ENCODE measurements around the gene FOXP1.
A peak's percentile ranks its signal among the peaks of the same experiment; 100 is the strongest.

Gene FOXP1

GRCh38 chr3:71304684-71305083 is 278.8 kb downstream of the FOXP1 start:
- Histone ChIP-seq H3K4me3 (ENCODE audit: low read length) (peak overlapping the region; percentile 73), H3K36me3 (replicated peaks; ENCODE audit: low read depth, low read length) (no peaks in the 10 kb centered on the region), H3K4me2 (ENCODE audit: low read length) (peak overlapping the region; percentile 91), H3K27me3 (ENCODE audit: low read depth, low read length) (peaks cover 25% of the 10 kb centered on the region), H2AFZ (ENCODE audit: low read depth, low read length) (peak overlapping the region; percentile 52; the same call in 1 of the 2 replicates), H4K20me1 (ENCODE audit: insufficient read depth, low read length) (no peaks in the 10 kb centered on the region), H3K27ac (ENCODE audit: low read length) (no peak overlapping the region), H3K9me3 (ENCODE audit: insufficient read depth, low read length) (no peaks in the 10 kb centered on the region), H3K4me1 (ENCODE audit: low read length) (peaks cover 66% of the 10 kb centered on the region), H3K9ac (ENCODE audit: low read length) (peak overlapping the region; percentile 35), H3K79me2 (ENCODE audit: low read length) (no peaks in the 10 kb centered on the region; the same call in 1 of the 2 replicates)
- TF ChIP-seq EZH2phosphoT487 (IDR thresholded peaks at IDR 0.05; ENCODE audit: low read depth) (no peak), CTCF (IDR thresholded peaks at IDR 0.05; ENCODE audit: low read depth, low read length) (peak; percentile 90)

- Histone ChIP-seq H2AFZ (ENCODE audit: low read depth, low read length) (no peak overlapping the region), H3K79me2 (ENCODE audit: low read length) (no peaks in the 10 kb centered on the region; the same call in 1 of the 2 replicates), H3K9me3 (ENCODE audit: insufficient read depth, low read length) (no peaks in the 10 kb centered on the region), H3K9ac (ENCODE audit: low read length) (peak overlapping the region; percentile 15; the same call in 1 of the 2 replicates), H3K4me2 (ENCODE audit: low read length) (peak overlapping the region; percentile 91), H3K27ac (ENCODE audit: low read length) (no peak overlapping the region), H4K20me1 (ENCODE audit: insufficient read depth, low read length) (no peaks in the 10 kb centered on the region), H3K4me3 (ENCODE audit: low read length) (peak overlapping the region; percentile 16), H3K27me3 (ENCODE audit: low read depth, low read length) (peaks cover 26% of the 10 kb centered on the region), H3K36me3 (replicated peaks; ENCODE audit: low read depth, low read length) (no peaks in the 10 kb centered on the region), H3K4me1 (ENCODE audit: low read length) (peaks cover 68% of the 10 kb centered on the region)
- TF ChIP-seq CTCF (IDR thresholded peaks at IDR 0.05; ENCODE audit: low read depth, low read length), result no peak
- no peak for TF ChIP-seq EZH2phosphoT487 (IDR thresholded peaks at IDR 0.05; ENCODE audit: low read depth)
These were observed 279.3 kb downstream of the FOXP1 start for GRCh38 chr3:71304247-71304646.

- Histone ChIP-seq H3K9me3 (ENCODE audit: insufficient read depth, low read length) (no peaks in the 10 kb centered on the region), H3K9ac (ENCODE audit: low read length) (peak overlapping the region; percentile 15; the same call in 1 of the 2 replicates), H3K4me3 (ENCODE audit: low read length) (peak overlapping the region; percentile 16), H3K27ac (ENCODE audit: low read length) (no peak overlapping the region), H2AFZ (ENCODE audit: low read depth, low read length) (no peak overlapping the region), H3K79me2 (ENCODE audit: low read length) (no peaks in the 10 kb centered on the region; the same call in 1 of the 2 replicates), H4K20me1 (ENCODE audit: insufficient read depth, low read length) (no peaks in the 10 kb centered on the region), H3K36me3 (replicated peaks; ENCODE audit: low read depth, low read length) (no peaks in the 10 kb centered on the region), H3K4me1 (ENCODE audit: low read length) (peaks cover 68% of the 10 kb centered on the region), H3K27me3 (ENCODE audit: low read depth, low read length) (peaks cover 31% of the 10 kb centered on the region), H3K4me2 (ENCODE audit: low read length) (peak overlapping the region; percentile 91)
- TF ChIP-seq EZH2phosphoT487 (IDR thresholded peaks at IDR 0.05; ENCODE audit: low read depth) (no peak), CTCF (IDR thresholded peaks at IDR 0.05; ENCODE audit: low read depth, low read length) (no peak)
These were observed 279.8 kb downstream of the FOXP1 start for GRCh38 chr3:71303627-71304200.

- Histone ChIP-seq H3K4me2 (ENCODE audit: low read length) (peak overlapping the region; percentile 91; the same call in 1 of the 2 replicates), H3K27me3 (ENCODE audit: low read depth, low read length) (peaks cover 31% of the 10 kb centered on the region), H3K9ac (ENCODE audit: low read length) (no peak overlapping the region), H3K27ac (ENCODE audit: low read length) (no peak overlapping the region), H3K4me3 (ENCODE audit: low read length) (no peak overlapping the region), H3K4me1 (ENCODE audit: low read length) (peaks cover 68% of the 10 kb centered on the region), H4K20me1 (ENCODE audit: insufficient read depth, low read length) (no peaks in the 10 kb centered on the region), H3K9me3 (ENCODE audit: insufficient read depth, low read length) (no peaks in the 10 kb centered on the region), H3K36me3 (replicated peaks; ENCODE audit: low read depth, low read length) (no peaks in the 10 kb centered on the region), H2AFZ (ENCODE audit: low read depth, low read length) (no peak overlapping the region), H3K79me2 (ENCODE audit: low read length) (no peaks in the 10 kb centered on the region; the same call in 1 of the 2 replicates)
- no peak for TF ChIP-seq EZH2phosphoT487 (IDR thresholded peaks at IDR 0.05; ENCODE audit: low read depth)
- no peak for TF ChIP-seq CTCF (IDR thresholded peaks at IDR 0.05; ENCODE audit: low read depth, low read length)
These were observed 280.9 kb downstream of the FOXP1 start for GRCh38 chr3:71302604-71303003.

Measured in OCI-LY3 (cell line).